Transverse colon (tissue), 4 donors: ENCODE measurements around the gene LILRA6. TPM values are rescaled to one million over a fixed set of nuclear protein-coding genes. Genes with fewer than 3 reads are reported as not detected.

ENCODE experiments used
- DNase-seq: peaks from one replicate; pipeline ENCODE4 v3.0.0-alpha.2; 2019
- H3K27ac ChIP-seq, 4 donors: fragments of 200-600 bp; sonication (generic); 2 replicates each; pipeline ENCODE4 v1.5.1; 2016 to 2018; ENCODE audit warnings: inconsistent platforms in 4 of 4
- H3K27me3 ChIP-seq: fragments of 200-600 bp; sonication (generic); 2 replicates; pipeline ENCODE4 v1.5.1; 2017; ENCODE audit warnings: inconsistent platforms
- H3K36me3 ChIP-seq, 4 donors: fragments of 200-600 bp; sonication (generic); 2 replicates each; pipeline ENCODE4 v1.5.1; 2017 to 2019; ENCODE audit warnings: inconsistent platforms in 4 of 4
- H3K4me1 ChIP-seq, 4 donors: fragments of 200-600 bp; sonication (generic); 2 replicates each; pipeline ENCODE4 v1.5.1; 2017 to 2020; ENCODE audit warnings: inconsistent platforms in 4 of 4
- H3K4me3 ChIP-seq, 4 donors: fragments of 200-600 bp; sonication (generic); 1 replicate in 1 of 4; 2 replicates in 3 of 4; pipeline versions ENCODE4 v1.5.1 to v1.6.1; 2017 to 2019; ENCODE audit warnings: inconsistent platforms in 4 of 4
- H3K9me3 ChIP-seq, 2 donors: fragments of 200-600 bp; sonication (generic); 2 replicates each; pipeline ENCODE4 v1.5.1; 2017 to 2019; ENCODE audit warnings: inconsistent platforms in 2 of 2
- CTCF ChIP-seq, 5 experiments: fragments of 200-600 bp in 3 of 5; fragments of 450-650 bp in 2 of 5; sonication (generic) in 3 of 5; IDR thresholded peaks; 1 replicate in 2 of 5; 2 replicates in 3 of 5; pipeline ENCODE4 v1.5.1; 2016 to 2017; ENCODE audit warnings: antibody characterized with exemption in 5 of 5, inconsistent platforms in 3 of 5, mild to moderate bottlenecking in 2 of 5, moderate library complexity in 1 of 5
- EP300 ChIP-seq: sonication (generic); formaldehyde crosslinking; IDR thresholded peaks from one replicate; pipeline ENCODE4 v1.6.1; 2017; ENCODE audit warnings: antibody characterized with exemption, low read depth
- POLR2A ChIP-seq: fragments of 450-650 bp; IDR thresholded peaks from one replicate; pipeline ENCODE4 v1.6.1; 2016; ENCODE audit warnings: antibody characterized with exemption, mild to moderate bottlenecking, moderate library complexity
- POLR2AphosphoS5 ChIP-seq, 3 donors: sonication (generic); formaldehyde crosslinking; IDR thresholded peaks; one replicate each; pipeline ENCODE4 v1.6.1; 2016; ENCODE audit warnings: antibody characterized with exemption in 3 of 3
- whole genome bisulfite sequencing, 2 donors: methylation state at CpG; one replicate each; pipeline ENCODE4 v1.1.5; 2018; ENCODE audit warnings: low coverage in 1 of 2; 5-methylcytosine and 5-hydroxymethylcytosine counted together
- in situ Hi-C, 4 donors: fragments of 200-750 bp; cut with MboI; loops; one replicate each; pipeline versions ENCODE4 v1.15.0 to v1.15.1; 2017; ENCODE audit warnings: low sequenced_read_pairs in 3 of 4, low pct_ligation_motif_present in 1 of 4, low pct_unique_long_range_greater_than_20kb in 1 of 4
- intact Hi-C: fragments of 100-400 bp; cut with DNase I; formaldehyde crosslinking; loops from one replicate; pipeline ENCODE4 v1.15.1; 2023; ENCODE audit warnings: low total_unique reads
- total RNA-seq, 4 donors: library from RNA; depleted of rRNA; stranded (reverse); fragments of >200 nt; gene quantifications; one replicate each; pipeline ENCODE4 v1.1.0, GENCODE V29; 2016

The LILRA6 gene
- total RNA-seq, 4 donors from 2014 or later = 0.79 to 1.4 (median 1.1) TPM; not detected in 1

- Histone ChIP-seq H3K4me3 (no peak overlapping the region), H3K27ac (no peak overlapping the region), H3K27me3 (no peaks in the 10 kb centered on the region), H3K4me1 (peaks cover 12 to 25% (median 20%) of the 10 kb centered on the region in 4 donors), H3K36me3 (peaks cover 0 to 15% (median 2%) of the 10 kb centered on the region in 4 donors), H3K9me3 (no peaks in the 10 kb centered on the region)
- 86 to 93% methylated on average over 1 to 11 of the region's 11 CpGs for WGBS, 2 donors
- in situ Hi-C loops (no loop called here), intact Hi-C loops (no loop called here)
- TF ChIP-seq CTCF (IDR thresholded peaks at IDR 0.05) (no peak), POLR2AphosphoS5 (IDR thresholded peaks at IDR 0.05) (no peak), EP300 (no peak), POLR2A (no peak)
- DNase-seq = no peak
These were observed 49.6 kb downstream of the LILRA6 start for GRCh38 chr19:54193011-54193410.

GRCh38 chr19:54191811-54192453 is 50.7 kb downstream of the LILRA6 start:
- TF ChIP-seq POLR2A (no peak), POLR2AphosphoS5 (IDR thresholded peaks at IDR 0.05) (no peak), CTCF (IDR thresholded peaks at IDR 0.05) (no peak), EP300 (no peak)
- H3K27ac ChIP-seq = peak overlapping the region; percentile 92 to 99 (median 95)
- DNase-seq = no peak
- in situ Hi-C loops (no loop called here), intact Hi-C loops (no loop called here)
- peaks cover 13 to 34% (median 27%) of the 10 kb centered on the region in 4 donors for H3K4me1 ChIP-seq
- H3K27me3 ChIP-seq = no peaks in the 10 kb centered on the region
- 37 to 64% methylated on average over 5 to 19 of the region's 19 CpGs for WGBS, 2 donors
- peaks cover 0 to 15% (median 2%) of the 10 kb centered on the region in 4 donors for H3K36me3 ChIP-seq
- peak overlapping the region; percentile 34 to 97 (median 78) for H3K4me3 ChIP-seq
- H3K9me3 ChIP-seq = no peaks in the 10 kb centered on the region

GRCh38 chr19:54191011-54191810 is 51.4 kb downstream of the LILRA6 start, which contains the start of gene TSEN34:
Gene TSEN34 (plus strand): TSS chr19:54191308. CDS start chr19:54191365, 57 bp downstream.
- no peaks in the 10 kb centered on the region for H3K9me3 ChIP-seq
- no peaks in the 10 kb centered on the region for H3K27me3 ChIP-seq
- 0% methylated on average over 50 of the region's 77 CpGs; no CpG with 5 or more reads in 1 of the 2 donors for WGBS, 2 donors
- intact Hi-C loops = no loop called here
- in situ Hi-C loops = no loop called here
- H3K27ac ChIP-seq = peak within 1 kb of the TSS; percentile 92 to 99 (median 95)
- peaks cover 16 to 41% (median 29%) of the 10 kb centered on the region in 4 donors for H3K4me1 ChIP-seq
- DNase-seq = peak; percentile 90
- peak; percentile 70 for TF ChIP-seq POLR2A
- no peak for TF ChIP-seq EP300
- TF ChIP-seq POLR2AphosphoS5 (IDR thresholded peaks at IDR 0.05) = peak; percentile 75 to 89 (median 85)
- TF ChIP-seq CTCF (IDR thresholded peaks at IDR 0.05) = no peak
- H3K36me3 ChIP-seq = peaks cover 0 to 15% (median 2%) of the 10 kb centered on the region in 4 donors
- peak within 1 kb of the TSS; percentile 56 to 97 (median 78) for H3K4me3 ChIP-seq

- in situ Hi-C loops (no loop called here), intact Hi-C loops (no loop called here)
- 0% methylated on average over 38 of the region's 56 CpGs; no CpG with 5 or more reads in 1 of the 2 donors for WGBS, 2 donors
- peak overlapping the region; percentile 56 to 97 (median 78) for H3K4me3 ChIP-seq
- H3K36me3 ChIP-seq = peaks cover 0 to 15% (median 2%) of the 10 kb centered on the region in 4 donors
- peaks cover 16 to 41% (median 29%) of the 10 kb centered on the region in 4 donors for H3K4me1 ChIP-seq
- peak overlapping the region; percentile 92 to 99 (median 95) for H3K27ac ChIP-seq
- TF ChIP-seq EP300 = no peak
- no peak for TF ChIP-seq POLR2A
- no peaks in the 10 kb centered on the region for H3K27me3 ChIP-seq
- no peaks in the 10 kb centered on the region for H3K9me3 ChIP-seq
- DNase-seq = peak; percentile 100
These were observed 52.0 kb downstream of the LILRA6 start for GRCh38 chr19:54190503-54191010.
